Raji (cell line): Measurements from ENCODE around the gene DMAC2.

Experiments used
- POLR2A ChIP-seq: IDR thresholded peaks from 2 replicates; pipeline ENCODE4 v1.6.1; 2011; ENCODE audit warnings: low read depth, low read length, control low read depth; ENCODE audit not compliant: insufficient read depth

The DMAC2 gene

GRCh38 chr19:41427647-41428480 is 11.8 kb downstream of the DMAC2 start:
- no peak for TF ChIP-seq POLR2A

GRCh38 chr19:41426952-41427646 is 12.6 kb downstream of the DMAC2 start, which contains the start of gene B3GNT8:
Gene B3GNT8, minus strand, starts transcription at chr19:41427374. Its CDS starts 596 bp downstream, at chr19:41426778.
- TF ChIP-seq POLR2A, result no peak

- TF ChIP-seq POLR2A, result no peak
These were observed 13.4 kb downstream of the DMAC2 start for GRCh38 chr19:41426116-41426841.

GRCh38 chr19:41425174-41426115 is 14.3 kb downstream of the DMAC2 start:
- no peak for TF ChIP-seq POLR2A

GRCh38 chr19:41424335-41425173 is 15.2 kb downstream of the DMAC2 start:
- no peak for TF ChIP-seq POLR2A

- no peak for TF ChIP-seq POLR2A
These were observed 16.8 kb downstream of the DMAC2 start for GRCh38 chr19:41422955-41423354.

- no peak for TF ChIP-seq POLR2A
These were observed 17.3 kb downstream of the DMAC2 start for GRCh38 chr19:41422456-41422855.

- no peak for TF ChIP-seq POLR2A
These were observed 17.7 kb downstream of the DMAC2 start for GRCh38 chr19:41421973-41422372.

- no peak for TF ChIP-seq POLR2A
These were observed 18.4 kb downstream of the DMAC2 start for GRCh38 chr19:41421314-41421713.

GRCh38 chr19:41420101-41420880 is 19.4 kb downstream of the DMAC2 start:
- TF ChIP-seq POLR2A, result no peak

- no peak for TF ChIP-seq POLR2A
These were observed 23.5 kb downstream of the DMAC2 start for GRCh38 chr19:41416194-41416674.

- no peak for TF ChIP-seq POLR2A
These were observed 24.5 kb downstream of the DMAC2 start for GRCh38 chr19:41415154-41415571.

- no peak for TF ChIP-seq POLR2A
These were observed 25.3 kb downstream of the DMAC2 start for GRCh38 chr19:41414461-41414860.
